OCI-LY3 (cell line): ENCODE data around the gene VPS13A.

Experiments
- EZH2phosphoT487 ChIP-seq: fragments of 200-600 bp; shearing (Covaris generic); IDR thresholded peaks from 2 replicates; pipeline ENCODE4 v1.6.1; 2018; ENCODE audit warnings: antibody characterized with exemption, mixed run types, low read depth
- TF ChIP-seq, protein P1 (sequence below): fragments of 200-600, 300-600 bp; sonication (generic); IDR thresholded peaks from 2 replicates; pipeline ENCODE4 v1.5.1; 2014; ENCODE audit warnings: antibody characterized with exemption, low read length, low read depth

DNA sequence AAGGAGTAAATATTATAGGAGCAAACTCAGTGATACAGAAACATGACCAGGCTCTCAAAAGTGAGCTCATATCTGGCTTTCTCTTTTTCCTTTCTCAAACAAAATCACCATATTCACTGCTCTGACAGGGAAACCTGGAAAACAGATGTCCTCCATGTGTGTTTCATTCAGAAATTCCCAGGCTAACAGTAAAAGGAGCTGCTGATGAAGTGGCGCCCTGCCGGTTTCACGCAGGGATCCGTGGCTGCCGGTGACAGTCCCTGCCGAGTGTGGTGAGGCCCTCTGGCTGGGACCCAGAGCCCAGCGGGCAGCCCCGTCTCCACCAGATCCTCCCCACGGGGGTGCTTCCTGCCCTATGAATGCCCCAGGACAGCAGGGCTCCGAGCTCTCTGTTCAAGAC is 262.7 kb downstream of the VPS13A start:
- TF ChIP-seq, protein P1, sequence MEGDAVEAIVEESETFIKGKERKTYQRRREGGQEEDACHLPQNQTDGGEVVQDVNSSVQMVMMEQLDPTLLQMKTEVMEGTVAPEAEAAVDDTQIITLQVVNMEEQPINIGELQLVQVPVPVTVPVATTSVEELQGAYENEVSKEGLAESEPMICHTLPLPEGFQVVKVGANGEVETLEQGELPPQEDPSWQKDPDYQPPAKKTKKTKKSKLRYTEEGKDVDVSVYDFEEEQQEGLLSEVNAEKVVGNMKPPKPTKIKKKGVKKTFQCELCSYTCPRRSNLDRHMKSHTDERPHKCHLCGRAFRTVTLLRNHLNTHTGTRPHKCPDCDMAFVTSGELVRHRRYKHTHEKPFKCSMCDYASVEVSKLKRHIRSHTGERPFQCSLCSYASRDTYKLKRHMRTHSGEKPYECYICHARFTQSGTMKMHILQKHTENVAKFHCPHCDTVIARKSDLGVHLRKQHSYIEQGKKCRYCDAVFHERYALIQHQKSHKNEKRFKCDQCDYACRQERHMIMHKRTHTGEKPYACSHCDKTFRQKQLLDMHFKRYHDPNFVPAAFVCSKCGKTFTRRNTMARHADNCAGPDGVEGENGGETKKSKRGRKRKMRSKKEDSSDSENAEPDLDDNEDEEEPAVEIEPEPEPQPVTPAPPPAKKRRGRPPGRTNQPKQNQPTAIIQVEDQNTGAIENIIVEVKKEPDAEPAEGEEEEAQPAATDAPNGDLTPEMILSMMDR, result no peak
- TF ChIP-seq EZH2phosphoT487, result no peak
